Cardiac fibroblast (primary cell): ENCODE results near the gene THAP7.

Experiments used
- DNase-seq, 2 donors: peaks; one replicate each; pipeline versions ENCODE4 v3.0.0 to v3.0.0-alpha.2; 2010; ENCODE audit warnings: low read depth in 2 of 2
- H3K4me3 ChIP-seq, 2 donors: replicated peaks in 1 of 2; 1 replicate in 1 of 2; 2 replicates in 1 of 2; pipeline ENCODE4 v1.5.1; 2011; ENCODE audit warnings: low read depth in 2 of 2, low read length in 2 of 2, mild to moderate bottlenecking in 2 of 2, moderate library complexity in 1 of 2
- TF ChIP-seq, protein P1 (sequence below): IDR thresholded peaks from one replicate; pipeline ENCODE4 v1.5.1; 2011; ENCODE audit warnings: low read depth, mild to moderate bottlenecking, low read length, inconsistent platforms

THAP7 gene

DNA sequence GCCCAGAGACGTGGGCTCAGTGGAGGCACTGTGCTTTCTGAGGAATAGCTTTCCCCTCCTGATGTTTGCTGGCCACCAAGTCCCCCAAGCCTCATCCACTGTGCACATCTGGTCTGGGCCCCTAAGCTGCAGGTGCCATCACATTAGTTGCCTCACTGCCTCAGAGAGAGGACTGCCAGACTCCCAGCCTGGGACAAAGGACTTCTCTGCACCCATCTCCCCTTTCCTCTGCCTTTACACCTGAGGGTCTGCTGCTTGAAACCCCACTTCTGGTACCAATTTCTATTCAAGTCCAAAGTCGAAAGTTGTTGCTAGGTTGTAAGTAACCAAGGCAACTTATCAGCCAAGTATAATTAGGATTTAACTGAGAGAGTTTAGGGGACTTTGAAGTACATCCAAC is 23.5 kb downstream of the THAP7 start:
- DNase-seq = no peak
- TF ChIP-seq, protein P1, sequence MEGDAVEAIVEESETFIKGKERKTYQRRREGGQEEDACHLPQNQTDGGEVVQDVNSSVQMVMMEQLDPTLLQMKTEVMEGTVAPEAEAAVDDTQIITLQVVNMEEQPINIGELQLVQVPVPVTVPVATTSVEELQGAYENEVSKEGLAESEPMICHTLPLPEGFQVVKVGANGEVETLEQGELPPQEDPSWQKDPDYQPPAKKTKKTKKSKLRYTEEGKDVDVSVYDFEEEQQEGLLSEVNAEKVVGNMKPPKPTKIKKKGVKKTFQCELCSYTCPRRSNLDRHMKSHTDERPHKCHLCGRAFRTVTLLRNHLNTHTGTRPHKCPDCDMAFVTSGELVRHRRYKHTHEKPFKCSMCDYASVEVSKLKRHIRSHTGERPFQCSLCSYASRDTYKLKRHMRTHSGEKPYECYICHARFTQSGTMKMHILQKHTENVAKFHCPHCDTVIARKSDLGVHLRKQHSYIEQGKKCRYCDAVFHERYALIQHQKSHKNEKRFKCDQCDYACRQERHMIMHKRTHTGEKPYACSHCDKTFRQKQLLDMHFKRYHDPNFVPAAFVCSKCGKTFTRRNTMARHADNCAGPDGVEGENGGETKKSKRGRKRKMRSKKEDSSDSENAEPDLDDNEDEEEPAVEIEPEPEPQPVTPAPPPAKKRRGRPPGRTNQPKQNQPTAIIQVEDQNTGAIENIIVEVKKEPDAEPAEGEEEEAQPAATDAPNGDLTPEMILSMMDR = no peak

DNA sequence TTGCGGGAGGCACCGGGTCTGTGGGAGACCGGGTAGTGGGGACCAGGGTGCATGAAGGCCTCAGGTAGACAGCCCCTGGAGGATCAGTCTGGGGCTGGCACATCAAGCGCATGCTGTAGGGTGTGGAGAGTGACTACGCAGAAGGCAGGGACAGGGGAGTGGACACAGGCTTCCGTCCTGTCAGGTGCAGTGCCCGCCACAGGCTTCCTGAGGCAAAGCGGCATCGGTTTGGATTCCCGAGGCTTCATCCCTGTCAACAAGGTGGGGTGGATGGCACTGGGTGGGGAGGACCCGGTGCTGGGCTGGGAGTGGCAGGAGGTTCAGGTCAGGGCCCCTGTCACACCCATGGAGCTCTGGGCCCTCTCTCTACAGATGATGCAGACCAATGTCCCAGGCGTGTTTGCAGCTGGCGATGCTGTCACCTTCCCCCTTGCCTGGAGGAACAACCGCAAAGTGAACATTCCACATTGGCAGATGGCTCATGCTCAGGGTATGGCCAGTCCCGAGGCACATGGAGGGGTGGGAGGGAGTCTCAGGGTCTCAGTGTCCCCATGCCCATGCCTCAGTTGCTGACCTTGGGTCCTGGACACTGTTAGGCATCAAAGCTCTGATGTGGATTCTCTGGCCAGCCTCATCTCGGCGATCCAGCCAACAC is 24.3 kb downstream of the THAP7 start:
- no peak overlapping the region for H3K4me3 ChIP-seq
- TF ChIP-seq, protein P1 = no peak
- no peak for DNase-seq

More for the DNA sequence above, 23.5 kb downstream of the THAP7 start:
- H3K4me3 ChIP-seq = no peak overlapping the region

DNA sequence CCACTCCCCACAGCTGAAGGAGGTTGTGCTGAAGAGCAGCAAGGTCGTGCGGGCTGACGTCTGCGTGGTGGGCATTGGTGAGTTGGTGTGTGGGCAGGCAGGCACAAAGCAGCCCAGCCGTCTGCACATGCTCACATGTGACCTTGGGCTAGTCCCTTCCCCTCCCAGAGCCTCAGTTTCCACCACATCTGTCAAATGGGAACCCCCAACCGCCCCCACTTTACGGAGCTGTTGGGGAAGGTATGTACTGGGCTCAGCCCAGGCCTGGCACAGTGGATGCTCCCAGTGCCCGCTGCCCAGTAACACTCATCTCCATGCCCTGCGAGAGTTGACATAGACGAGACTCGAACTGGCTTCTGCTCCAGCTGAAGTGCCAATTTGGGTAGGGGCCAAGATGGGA is 24.9 kb downstream of the THAP7 start:
- no peak for DNase-seq
- TF ChIP-seq, protein P1 = no peak
- no peak overlapping the region for H3K4me3 ChIP-seq

DNA sequence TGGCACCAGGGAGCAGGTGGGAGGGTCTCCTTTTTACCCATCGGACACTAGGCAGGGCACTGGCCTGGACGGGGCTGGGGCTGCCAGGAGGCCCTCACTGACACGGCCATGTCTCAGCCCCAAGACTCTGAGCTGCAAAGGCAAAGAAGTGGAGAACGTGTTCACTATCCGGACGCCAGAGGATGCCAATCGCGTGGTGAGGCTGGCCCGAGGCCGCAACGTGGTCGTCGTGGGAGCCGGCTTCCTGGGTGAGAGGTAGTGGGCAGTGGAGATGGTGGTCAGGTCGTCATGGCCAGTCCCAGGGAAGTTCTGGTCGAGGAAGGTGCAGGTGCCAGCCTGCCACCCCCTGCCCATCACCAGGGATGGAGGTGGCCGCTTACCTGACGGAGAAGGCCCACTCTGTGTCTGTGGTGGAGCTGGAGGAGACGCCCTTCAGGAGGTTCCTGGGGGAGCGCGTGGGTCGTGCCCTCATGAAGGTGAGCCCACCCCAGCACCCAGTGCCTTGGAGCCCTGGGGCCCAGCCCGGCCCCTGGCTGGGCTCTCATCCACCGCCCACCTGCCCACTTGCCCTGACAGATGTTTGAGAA is 25.5 kb downstream of the THAP7 start:
- no peak for DNase-seq
- TF ChIP-seq, protein P1 = no peak
- no peak overlapping the region for H3K4me3 ChIP-seq

DNA sequence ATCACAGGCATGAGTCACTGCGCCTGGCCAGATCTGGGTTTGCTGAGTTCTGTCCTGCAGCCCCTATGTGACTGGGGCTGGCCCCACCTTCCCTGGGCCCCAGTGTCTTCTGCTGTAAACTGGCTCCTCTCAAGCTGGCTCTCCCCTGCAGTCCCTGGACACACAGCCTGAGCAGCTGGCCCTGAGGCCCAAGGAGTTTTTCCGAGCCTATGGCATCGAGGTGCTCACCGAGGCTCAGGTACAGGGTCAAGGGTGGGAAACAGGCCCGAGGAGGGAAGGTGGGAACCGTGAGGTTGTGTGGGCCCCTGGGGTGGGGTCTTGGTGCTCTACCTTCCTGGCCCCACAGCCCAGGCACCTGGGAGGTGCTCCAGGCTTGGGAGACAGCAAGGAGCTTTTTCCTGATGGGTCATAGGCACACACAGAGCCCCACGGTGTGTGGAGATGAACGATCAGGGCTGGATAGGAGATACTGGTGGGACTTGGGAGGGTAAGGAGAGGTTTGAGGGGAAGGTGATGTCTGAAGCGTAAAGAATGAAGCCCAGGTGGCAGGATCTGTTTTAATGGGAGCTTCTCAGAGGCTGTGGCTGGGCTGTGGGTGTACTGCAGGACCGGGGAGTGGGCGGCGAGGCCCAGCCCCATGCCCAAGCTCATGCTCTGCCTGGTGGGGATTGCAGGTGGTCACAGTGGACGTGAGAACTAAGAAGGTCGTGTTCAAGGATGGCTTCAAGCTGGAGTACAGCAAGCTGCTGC is 26.2 kb downstream of the THAP7 start:
- DNase-seq = no peak
- H3K4me3 ChIP-seq = no peak overlapping the region
- TF ChIP-seq, protein P1 = no peak

DNA sequence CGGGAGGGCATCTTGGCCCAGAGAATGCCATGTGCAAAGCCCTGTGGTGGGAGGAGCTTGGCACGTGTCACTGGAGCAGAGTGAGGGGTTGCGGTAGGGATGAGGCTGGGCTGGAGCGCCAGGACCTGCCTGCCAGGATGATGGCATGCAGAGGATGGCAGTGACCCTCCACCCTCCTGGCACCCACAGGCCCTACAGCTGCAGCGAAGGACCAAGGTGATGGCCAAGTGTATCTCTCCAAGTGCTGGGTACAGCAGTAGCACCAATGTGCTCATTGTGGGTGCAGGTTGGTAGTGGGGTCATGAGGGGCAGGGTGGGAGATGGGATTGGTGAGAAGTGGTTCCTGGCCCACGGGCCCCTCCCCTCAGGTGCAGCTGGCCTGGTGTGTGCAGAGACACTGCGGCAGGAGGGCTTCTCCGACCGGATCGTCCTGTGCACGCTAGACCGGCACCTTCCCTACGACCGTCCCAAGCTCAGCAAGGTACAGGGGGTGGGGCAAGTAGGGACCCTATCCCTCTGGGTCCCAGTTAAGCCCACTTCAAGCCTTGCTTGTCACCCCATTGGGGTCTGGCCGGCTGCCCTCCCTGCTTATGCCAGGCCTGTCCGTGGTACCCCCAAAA is 27.5 kb downstream of the THAP7 start:
- TF ChIP-seq, protein P1 = no peak
- DNase-seq = no peak
- H3K4me3 ChIP-seq = no peak overlapping the region
